ENCODE data around the gene ZNF25.
"Not testable (repeated sequence)": the region's sequence is repeated elsewhere in the genome, so short reads cannot be mapped to it uniquely, and the experiment has no call there.

The ZNF25 gene

GRCh38 chr10:37948210-37948609 lies 28.2 kb downstream of the ZNF25 start:
- DNase-seq (ENCODE audit: extremely low read depth in 1 of 2, low read depth in 1 of 2) = no peak

- no peak for DNase-seq (ENCODE audit: extremely low read depth in 1 of 2, low read depth in 1 of 2)
Observed at GRCh38 chr10:37947526-37947925, 28.9 kb downstream of the ZNF25 start.

DNA sequence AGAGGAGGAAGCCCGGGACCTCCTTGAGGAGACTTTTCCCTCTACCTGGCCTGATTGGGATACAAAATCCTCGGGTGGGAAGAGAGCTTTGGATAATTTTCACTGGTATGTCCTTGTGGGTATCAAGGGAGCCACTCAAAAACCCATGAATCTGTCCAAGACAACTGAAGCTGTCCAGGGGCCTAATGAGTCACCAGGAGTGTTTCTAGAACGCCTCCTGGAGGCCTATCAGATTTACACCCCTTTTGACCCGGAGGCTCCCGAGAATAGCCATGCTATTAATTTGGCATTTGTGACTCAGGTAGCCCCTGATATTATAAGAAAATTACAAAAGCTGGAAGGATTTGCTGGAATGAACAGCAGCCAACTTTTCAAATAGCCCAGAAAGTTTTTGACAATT lies 38.6 kb downstream of the ZNF25 start:
- no peak for DNase-seq (ENCODE audit: extremely low read depth in 1 of 2, low read depth in 1 of 2)

GRCh38 chr10:37934791-37935190 lies 41.7 kb downstream of the ZNF25 start:
- DNase-seq (ENCODE audit: extremely low read depth in 1 of 2, low read depth in 1 of 2) = no peak

DNA sequence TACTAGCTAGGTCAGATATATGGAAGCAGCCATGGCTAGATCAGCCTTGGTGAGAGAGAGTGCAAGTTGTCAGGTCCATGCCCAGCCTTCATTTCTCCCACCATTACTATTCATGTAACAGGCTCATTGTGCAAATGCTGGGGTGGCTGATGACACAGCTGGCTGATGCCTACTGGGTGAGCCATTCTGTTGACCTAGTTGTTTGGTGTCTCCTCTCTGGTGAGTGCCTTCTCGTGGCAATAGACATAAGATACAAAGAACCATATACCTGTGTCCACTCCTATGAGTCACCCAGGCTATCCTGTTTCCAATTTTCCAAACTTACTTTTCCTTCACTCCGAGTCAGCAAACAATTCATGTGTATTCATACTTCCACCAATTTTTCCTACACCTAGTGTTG lies 46.0 kb downstream of the ZNF25 start:
- DNase-seq (ENCODE audit: extremely low read depth in 1 of 2, low read depth in 1 of 2) = no peak

- DNase-seq (ENCODE audit: extremely low read depth in 1 of 2, low read depth in 1 of 2) = not testable (repeated sequence)
Observed at GRCh38 chr10:37908165-37908564, 68.3 kb downstream of the ZNF25 start.

DNA sequence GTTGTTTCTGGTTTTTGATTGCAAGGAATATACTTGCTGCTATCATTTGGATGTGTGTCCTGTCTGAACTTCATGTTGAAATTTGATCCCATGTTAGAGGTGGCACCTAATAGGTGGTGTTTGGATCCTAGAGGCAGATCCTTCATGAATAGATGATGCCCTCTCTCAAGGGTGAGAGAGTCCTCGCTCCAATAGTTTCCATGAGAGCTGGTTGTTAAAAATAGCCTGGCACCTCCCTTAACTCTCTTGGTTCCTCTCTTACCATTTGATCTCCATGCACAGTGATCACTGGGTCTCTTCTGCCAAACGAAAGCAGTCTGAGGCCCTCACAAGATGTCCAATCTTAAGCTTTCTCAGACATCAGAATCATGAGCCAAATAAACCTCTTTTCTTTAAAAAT lies 70.1 kb downstream of the ZNF25 start:
- no peak for DNase-seq (ENCODE audit: extremely low read depth in 1 of 2, low read depth in 1 of 2)

Measured in activated CD8-positive, alpha-beta memory T cell treated with anti-CD3 and anti-CD28 coated beads for 1 hour (primary cell).